Neural cell (in vitro differentiated cells): ENCODE measurements around the gene CLDN24.

Experiments
- CTCF ChIP-seq: fragments of 450-650 bp; IDR thresholded peaks from 2 replicates; pipeline ENCODE4 v1.5.1; 2014; ENCODE audit warnings: antibody characterized with exemption, mild to moderate bottlenecking, moderate library complexity; ENCODE audit not compliant: poor library complexity, severe bottlenecking
- EP300 ChIP-seq: fragments of 450-650 bp; conservative IDR thresholded peaks from 2 replicates; pipeline ENCODE4 v1.6.1; 2014; ENCODE audit warnings: antibody characterized with exemption, mild to moderate bottlenecking, moderate library complexity; ENCODE audit not compliant: poor library complexity, severe bottlenecking
- EZH2 ChIP-seq: fragments of 200-600, 300-800 bp; shearing (Covaris generic), sonication (generic); IDR thresholded peaks from 2 replicates; pipeline ENCODE4 v1.6.1; 2014; ENCODE audit warnings: antibody characterized with exemption, low read length, borderline replicate concordance, mild to moderate bottlenecking; ENCODE audit not compliant: insufficient read depth, poor library complexity, severe bottlenecking
- MXI1 ChIP-seq: fragments of 450-650 bp; conservative IDR thresholded peaks from 2 replicates; pipeline ENCODE4 v1.6.1; 2014; ENCODE audit warnings: antibody characterized with exemption, mild to moderate bottlenecking; ENCODE audit not compliant: poor library complexity, severe bottlenecking
- POLR2AphosphoS5 ChIP-seq: IDR thresholded peaks from 2 replicates; pipeline ENCODE4 v1.6.1; 2012
- RAD21 ChIP-seq: fragments of 450-650 bp; conservative IDR thresholded peaks from 2 replicates; pipeline ENCODE4 v1.6.1; 2014; ENCODE audit warnings: antibody characterized with exemption, mild to moderate bottlenecking, moderate library complexity
- REST ChIP-seq: IDR thresholded peaks from 2 replicates; pipeline ENCODE4 v1.6.1; 2012; ENCODE audit warnings: borderline replicate concordance
- SMC3 ChIP-seq: fragments of 450-650 bp; conservative IDR thresholded peaks from 2 replicates; pipeline ENCODE4 v1.6.1; 2014; ENCODE audit warnings: antibody characterized with exemption, mild to moderate bottlenecking, moderate library complexity; ENCODE audit not compliant: poor library complexity
- TAF1 ChIP-seq: IDR thresholded peaks from 2 replicates; pipeline ENCODE4 v1.6.1; 2012; ENCODE audit warnings: low read depth

GRCh38 chr4:183348706-183349659 lies 26.8 kb upstream of the CLDN24 start:
- TF ChIP-seq CTCF (no peak), REST (no peak), TAF1 (no peak), POLR2AphosphoS5 (no peak), EZH2 (no peak), SMC3 (no peak), RAD21 (no peak), EP300 (no peak), MXI1 (no peak)
